Adrenal gland (tissue), 5 donors: ENCODE results near the gene TBC1D2B.

Experiments
- CTCF ChIP-seq, 6 experiments: fragments of 450-650 bp in 4 of 6; fragments of 200-600 bp in 2 of 6; sonication (generic) in 1 of 6; IDR thresholded peaks; 1 replicate in 5 of 6; 2 replicates in 1 of 6; pipeline versions ENCODE4 v1.5.1 to v1.8.0; 2016 to 2021; ENCODE audit warnings: antibody characterized with exemption in 6 of 6, mild to moderate bottlenecking in 2 of 6, moderate library complexity in 1 of 6
- POLR2A ChIP-seq, 2 donors: fragments of 450-650 bp; IDR thresholded peaks; one replicate each; pipeline ENCODE4 v1.6.1; 2017; ENCODE audit warnings: antibody characterized with exemption in 2 of 2, mild to moderate bottlenecking in 2 of 2, moderate library complexity in 1 of 2
- donor health status: DM: no; HTN: no; CAD: no.

GRCh38 chr15:78000091-78000926 is 77.2 kb downstream of the TBC1D2B start:
- TF ChIP-seq CTCF (IDR thresholded peaks at IDR 0.05) (peak in 5 of 6 experiments; percentile 67 to 95 (median 86)), POLR2A (IDR thresholded peaks at IDR 0.05) (peak in 1 of 2 donors; percentile 39)
